Panc1 (cell line): ENCODE measurements around the gene PSMA6. TPM values are rescaled to one million over a fixed set of nuclear protein-coding genes. Genes with fewer than 3 reads are reported as not detected.

ENCODE experiments used
- ATAC-seq: fragments of 200-7000 bp; cut with Tn5 transposase; 2 replicates; pipeline ENCODE4 v1.9.1; 2020; ENCODE audit warnings: mild to moderate bottlenecking, moderate library complexity
- BruUV-seq: library from RNA; stranded (reverse); fragments of 400-500 nt; replicated peaks from 2 replicates; lab custom pipeline; 2021; lab: Mats Ljungman, UMichigan
- CTCF ChIA-PET: fragments of 300-600 bp; sonication (Branson Sonifier 250); formaldehyde crosslinking; loops from one replicate; lab custom pipeline; 2022; ENCODE audit warnings: antibody characterized with exemption; lab: Charles Lee
- POLR2A ChIA-PET: fragments of 300-600 bp; sonication (Branson Sonifier 250); formaldehyde crosslinking; loops from one replicate; lab custom pipeline; 2022; ENCODE audit warnings: antibody characterized with exemption; lab: Charles Lee
- DNase-seq: peaks from one replicate; pipeline ENCODE4 v3.0.0-alpha.2; 2010; ENCODE audit warnings: low read depth, low spot score
- H3K27ac ChIP-seq: 2 replicates; pipeline ENCODE4 v1.5.1; 2011; ENCODE audit warnings: mild to moderate bottlenecking, low read length, inconsistent platforms
- H3K27me3 ChIP-seq: fragments of 200-500 bp; sonication (Bioruptor generic); 2 replicates; pipeline ENCODE4 v1.6.0; 2014; ENCODE audit warnings: low read length, inconsistent platforms; ENCODE audit not compliant: control insufficient read depth, insufficient read depth
- H3K36me3 ChIP-seq: fragments of 200-500 bp; sonication (Bioruptor generic); 2 replicates; pipeline ENCODE4 v1.5.1; 2014; ENCODE audit warnings: inconsistent platforms, mild to moderate bottlenecking, low read length, moderate library complexity; ENCODE audit not compliant: control insufficient read depth, insufficient read depth
- H3K4me1 ChIP-seq: 2 replicates; pipeline ENCODE4 v1.5.1; 2011; ENCODE audit warnings: inconsistent platforms, mild to moderate bottlenecking, low read length, moderate library complexity; ENCODE audit not compliant: control insufficient read depth, insufficient read depth
- H3K4me3 ChIP-seq, 2 experiments: 2 replicates each; pipeline ENCODE4 v1.5.1; 2011 to 2012; ENCODE audit warnings: low read depth in 2 of 2, low read length in 2 of 2, mild to moderate bottlenecking in 2 of 2, inconsistent platforms in 1 of 2, moderate library complexity in 1 of 2
- H3K9me3 ChIP-seq: fragments of 200-500 bp; sonication (Bioruptor generic); 2 replicates; pipeline ENCODE4 v1.5.1; 2014; ENCODE audit warnings: low read depth, mild to moderate bottlenecking, inconsistent platforms, low read length, moderate library complexity; ENCODE audit not compliant: control insufficient read depth, insufficient read depth
- POLR2AphosphoS5 ChIP-seq: IDR thresholded peaks from 2 replicates; pipeline ENCODE4 v1.6.1; 2012; ENCODE audit warnings: mild to moderate bottlenecking, low read depth, low read length, moderate library complexity
- SIN3A ChIP-seq: IDR thresholded peaks from 2 replicates; pipeline ENCODE4 v1.6.1; 2012; ENCODE audit warnings: low read depth, mild to moderate bottlenecking, low read length, moderate library complexity, borderline replicate concordance; ENCODE audit not compliant: insufficient read depth
- TCF7L2 ChIP-seq: IDR thresholded peaks from 2 replicates; pipeline ENCODE4 v1.6.1; 2011; ENCODE audit warnings: mild to moderate bottlenecking, low read depth, low read length, inconsistent platforms
- in situ Hi-C: cut with HindIII; loops from 2 replicates; pipeline ENCODE4 v1.10.0; 2016; ENCODE audit warnings: low sequenced_read_pairs, low pct_unique_long_range_greater_than_20kb
- intact Hi-C: fragments of 100-400 bp; cut with micrococcal nuclease; formaldehyde crosslinking; loops from one replicate; pipeline ENCODE4 v1.10.0; 2022; ENCODE audit not compliant: unreplicated experiment
- total RNA-seq: library from RNA; stranded (reverse); gene quantifications from one replicate; pipeline ENCODE4 v1.2.1, GENCODE V29; 2021; ENCODE audit not compliant: unreplicated experiment
- TF ChIP-seq, protein P1 (sequence below): fragments of 450-650 bp; IDR thresholded peaks from 2 replicates; pipeline ENCODE4 v1.5.1; 2017; ENCODE audit warnings: mild to moderate bottlenecking
- TF ChIP-seq, protein P2 (sequence below), 2 experiments: IDR thresholded peaks; 2 replicates each; pipeline ENCODE4 v1.6.1; 2011 to 2012; ENCODE audit warnings: low read depth in 2 of 2, control low read depth in 1 of 2, low read length in 1 of 2, mild to moderate bottlenecking in 1 of 2, moderate library complexity in 1 of 2; ENCODE audit not compliant: insufficient read depth in 1 of 2

Gene PSMA6
- total RNA-seq, 1 experiment from 2014 or later: 197 TPM

DNA sequence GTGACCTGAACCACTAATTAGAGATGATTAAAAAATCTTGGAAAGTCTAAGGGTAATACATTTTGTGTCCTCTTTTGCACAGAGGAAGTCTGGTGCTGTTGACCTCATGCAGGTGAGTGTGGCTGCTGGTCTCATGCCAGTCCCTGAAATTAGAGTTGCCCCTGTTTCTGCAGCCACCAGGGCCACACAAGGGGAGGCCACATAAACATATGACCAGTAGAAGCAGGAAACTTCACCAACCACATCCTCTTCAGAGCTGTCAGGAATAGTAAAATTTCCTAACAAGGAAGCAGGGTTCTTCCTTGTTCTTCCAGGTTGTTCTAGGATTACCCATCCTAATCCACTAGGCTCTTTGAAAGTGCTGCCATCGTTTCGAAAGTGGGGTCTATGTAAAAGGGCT is 28.3 kb downstream of the PSMA6 start:
- Histone ChIP-seq H3K9me3 (no peaks in the 10 kb centered on the region), H3K4me3 (no peak overlapping the region), H3K4me1 (no peaks in the 10 kb centered on the region), H3K27ac (no peak overlapping the region), H3K36me3 (peaks cover 7% of the 10 kb centered on the region; the same call in 1 of the 2 replicates), H3K27me3 (no peaks in the 10 kb centered on the region)
- ATAC-seq (no peak), DNase-seq (no peak)
- in situ Hi-C loops (no loop called here), intact Hi-C loops (no loop called here)
- no TSS peak for BruUV-seq
- ChIA-PET CTCF (interaction anchor here (0.5 kb wide), 1 partner anchor 19 kb away, joined by 3 read pairs; no protein-coding TSS in a partner anchor), POLR2A (no interaction called here)
- TF ChIP-seq SIN3A (no peak), POLR2AphosphoS5 (no peak), TCF7L2 (no peak)
- TF ChIP-seq, protein P1, sequence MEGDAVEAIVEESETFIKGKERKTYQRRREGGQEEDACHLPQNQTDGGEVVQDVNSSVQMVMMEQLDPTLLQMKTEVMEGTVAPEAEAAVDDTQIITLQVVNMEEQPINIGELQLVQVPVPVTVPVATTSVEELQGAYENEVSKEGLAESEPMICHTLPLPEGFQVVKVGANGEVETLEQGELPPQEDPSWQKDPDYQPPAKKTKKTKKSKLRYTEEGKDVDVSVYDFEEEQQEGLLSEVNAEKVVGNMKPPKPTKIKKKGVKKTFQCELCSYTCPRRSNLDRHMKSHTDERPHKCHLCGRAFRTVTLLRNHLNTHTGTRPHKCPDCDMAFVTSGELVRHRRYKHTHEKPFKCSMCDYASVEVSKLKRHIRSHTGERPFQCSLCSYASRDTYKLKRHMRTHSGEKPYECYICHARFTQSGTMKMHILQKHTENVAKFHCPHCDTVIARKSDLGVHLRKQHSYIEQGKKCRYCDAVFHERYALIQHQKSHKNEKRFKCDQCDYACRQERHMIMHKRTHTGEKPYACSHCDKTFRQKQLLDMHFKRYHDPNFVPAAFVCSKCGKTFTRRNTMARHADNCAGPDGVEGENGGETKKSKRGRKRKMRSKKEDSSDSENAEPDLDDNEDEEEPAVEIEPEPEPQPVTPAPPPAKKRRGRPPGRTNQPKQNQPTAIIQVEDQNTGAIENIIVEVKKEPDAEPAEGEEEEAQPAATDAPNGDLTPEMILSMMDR: no peak
- TF ChIP-seq, protein P2, sequence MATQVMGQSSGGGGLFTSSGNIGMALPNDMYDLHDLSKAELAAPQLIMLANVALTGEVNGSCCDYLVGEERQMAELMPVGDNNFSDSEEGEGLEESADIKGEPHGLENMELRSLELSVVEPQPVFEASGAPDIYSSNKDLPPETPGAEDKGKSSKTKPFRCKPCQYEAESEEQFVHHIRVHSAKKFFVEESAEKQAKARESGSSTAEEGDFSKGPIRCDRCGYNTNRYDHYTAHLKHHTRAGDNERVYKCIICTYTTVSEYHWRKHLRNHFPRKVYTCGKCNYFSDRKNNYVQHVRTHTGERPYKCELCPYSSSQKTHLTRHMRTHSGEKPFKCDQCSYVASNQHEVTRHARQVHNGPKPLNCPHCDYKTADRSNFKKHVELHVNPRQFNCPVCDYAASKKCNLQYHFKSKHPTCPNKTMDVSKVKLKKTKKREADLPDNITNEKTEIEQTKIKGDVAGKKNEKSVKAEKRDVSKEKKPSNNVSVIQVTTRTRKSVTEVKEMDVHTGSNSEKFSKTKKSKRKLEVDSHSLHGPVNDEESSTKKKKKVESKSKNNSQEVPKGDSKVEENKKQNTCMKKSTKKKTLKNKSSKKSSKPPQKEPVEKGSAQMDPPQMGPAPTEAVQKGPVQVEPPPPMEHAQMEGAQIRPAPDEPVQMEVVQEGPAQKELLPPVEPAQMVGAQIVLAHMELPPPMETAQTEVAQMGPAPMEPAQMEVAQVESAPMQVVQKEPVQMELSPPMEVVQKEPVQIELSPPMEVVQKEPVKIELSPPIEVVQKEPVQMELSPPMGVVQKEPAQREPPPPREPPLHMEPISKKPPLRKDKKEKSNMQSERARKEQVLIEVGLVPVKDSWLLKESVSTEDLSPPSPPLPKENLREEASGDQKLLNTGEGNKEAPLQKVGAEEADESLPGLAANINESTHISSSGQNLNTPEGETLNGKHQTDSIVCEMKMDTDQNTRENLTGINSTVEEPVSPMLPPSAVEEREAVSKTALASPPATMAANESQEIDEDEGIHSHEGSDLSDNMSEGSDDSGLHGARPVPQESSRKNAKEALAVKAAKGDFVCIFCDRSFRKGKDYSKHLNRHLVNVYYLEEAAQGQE (IDR thresholded peaks at IDR 0.05; ENCODE audit: insufficient read depth in 1 of 2, low read depth in 2 of 2, low read length in 1 of 2): no peak

DNA sequence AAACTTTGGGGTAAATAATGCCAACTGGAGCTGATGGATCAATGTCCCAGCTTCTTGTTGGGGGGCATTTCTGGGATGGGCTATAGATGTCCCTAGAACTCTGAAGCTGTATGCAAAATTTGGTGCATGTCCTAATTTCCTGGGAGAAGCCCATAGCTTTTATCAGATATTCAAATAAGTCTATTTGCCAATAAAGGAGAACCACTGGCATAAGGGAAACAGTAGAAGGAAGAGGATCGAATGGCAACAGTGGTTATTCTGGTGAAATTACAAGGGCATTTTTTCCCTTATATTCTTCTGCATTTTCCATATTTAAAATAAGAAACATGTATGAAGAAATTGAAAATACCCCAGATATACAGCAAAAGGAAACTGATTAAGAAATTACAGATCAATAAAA is 34.2 kb downstream of the PSMA6 start:
- no TSS peak for BruUV-seq
- in situ Hi-C loops: no loop called here
- H3K4me1 ChIP-seq: no peaks in the 10 kb centered on the region
- TF ChIP-seq SIN3A (no peak), POLR2AphosphoS5 (no peak), TCF7L2 (no peak)
- TF ChIP-seq, protein P2 (IDR thresholded peaks at IDR 0.05; ENCODE audit: insufficient read depth in 1 of 2, low read depth in 2 of 2, low read length in 1 of 2): no peak
- TF ChIP-seq, protein P1: no peak
- H3K27me3 ChIP-seq: no peaks in the 10 kb centered on the region
- ChIA-PET CTCF (no interaction called here), POLR2A (no interaction called here)
- ATAC-seq (no peak), DNase-seq (no peak)
- H3K36me3 ChIP-seq: no peaks in the 10 kb centered on the region
- H3K27ac ChIP-seq: no peak overlapping the region
- no peaks in the 10 kb centered on the region for H3K9me3 ChIP-seq
- intact Hi-C loops: no loop called here
- H3K4me3 ChIP-seq: no peak overlapping the region
